ENCODE data around the gene RGS5.

- TF ChIP-seq L3MBTL2 (conservative IDR thresholded peaks at IDR 0.05) (no peak), ELF4 (IDR thresholded peaks at IDR 0.05) (no peak), SUZ12 (IDR thresholded peaks at IDR 0.05) (no peak), BHLHE40 (IDR thresholded peaks at IDR 0.05; ENCODE audit: borderline replicate concordance) (no peak), SP1 (IDR thresholded peaks at IDR 0.05) (no peak), FOXM1 (IDR thresholded peaks at IDR 0.05; ENCODE audit: borderline replicate concordance) (no peak), HDGF (IDR thresholded peaks at IDR 0.05; ENCODE audit: borderline replicate concordance) (no peak), TARDBP (IDR thresholded peaks at IDR 0.05) (no peak)
These were observed 29.6 kb downstream of the RGS5 start for GRCh38 chr1:163173121-163173520.

All from HEK293T (cell line).